Loucy (cell line): Measurements from ENCODE around the gene UGT1A6.

ENCODE experiments used
- EZH2phosphoT487 ChIP-seq: fragments of 200-600 bp; IDR thresholded peaks from 2 replicates; pipeline ENCODE4 v1.6.1; 2018; ENCODE audit warnings: antibody characterized with exemption, mild to moderate bottlenecking, moderate library complexity, borderline replicate concordance
- TF ChIP-seq, protein P1 (sequence below): fragments of 200-600 bp; sonication (generic); conservative IDR thresholded peaks from 2 replicates; pipeline ENCODE4 v1.5.1; 2014; ENCODE audit warnings: mild to moderate bottlenecking, antibody characterized with exemption, low read length

DNA sequence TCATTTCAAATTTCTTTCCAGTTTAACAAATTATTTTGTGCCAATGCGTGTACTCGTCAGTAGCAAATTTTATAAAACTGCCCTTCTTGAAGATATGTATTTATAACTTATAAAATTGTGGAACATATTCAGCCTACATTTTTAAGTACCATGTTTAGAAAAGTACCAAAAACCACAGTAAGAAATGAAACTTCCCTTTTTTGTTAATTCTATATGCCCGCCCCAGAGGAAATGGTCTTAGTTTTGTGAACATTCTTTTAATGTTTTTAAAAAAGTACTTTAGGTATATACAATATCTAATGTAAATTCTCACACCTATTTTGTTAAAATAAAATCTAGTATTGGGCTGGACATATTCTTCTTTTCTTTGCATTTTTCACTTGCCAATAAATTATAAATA is 19.8 kb upstream of the UGT1A6 start:
- TF ChIP-seq, protein P1, sequence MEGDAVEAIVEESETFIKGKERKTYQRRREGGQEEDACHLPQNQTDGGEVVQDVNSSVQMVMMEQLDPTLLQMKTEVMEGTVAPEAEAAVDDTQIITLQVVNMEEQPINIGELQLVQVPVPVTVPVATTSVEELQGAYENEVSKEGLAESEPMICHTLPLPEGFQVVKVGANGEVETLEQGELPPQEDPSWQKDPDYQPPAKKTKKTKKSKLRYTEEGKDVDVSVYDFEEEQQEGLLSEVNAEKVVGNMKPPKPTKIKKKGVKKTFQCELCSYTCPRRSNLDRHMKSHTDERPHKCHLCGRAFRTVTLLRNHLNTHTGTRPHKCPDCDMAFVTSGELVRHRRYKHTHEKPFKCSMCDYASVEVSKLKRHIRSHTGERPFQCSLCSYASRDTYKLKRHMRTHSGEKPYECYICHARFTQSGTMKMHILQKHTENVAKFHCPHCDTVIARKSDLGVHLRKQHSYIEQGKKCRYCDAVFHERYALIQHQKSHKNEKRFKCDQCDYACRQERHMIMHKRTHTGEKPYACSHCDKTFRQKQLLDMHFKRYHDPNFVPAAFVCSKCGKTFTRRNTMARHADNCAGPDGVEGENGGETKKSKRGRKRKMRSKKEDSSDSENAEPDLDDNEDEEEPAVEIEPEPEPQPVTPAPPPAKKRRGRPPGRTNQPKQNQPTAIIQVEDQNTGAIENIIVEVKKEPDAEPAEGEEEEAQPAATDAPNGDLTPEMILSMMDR: no peak
- no peak for TF ChIP-seq EZH2phosphoT487
